Mesenchymal stem cell (in vitro differentiated cells and primary cell): Measurements from ENCODE around the gene SPATA6L.

Experiments used
- DNase-seq: peaks from one replicate; pipeline ENCODE4 v3.0.0-alpha.2; 2013
- H2AFZ ChIP-seq: one replicate; pipeline ENCODE4 v1.6.1; 2013; ENCODE audit warnings: low read depth, mild to moderate bottlenecking, control low read depth, inconsistent platforms, low read length, moderate library complexity
- H2AK5ac ChIP-seq: 2 replicates; pipeline ENCODE4 v1.6.1; 2013; ENCODE audit warnings: low read length, moderate library complexity, mild to moderate bottlenecking, inconsistent platforms; ENCODE audit not compliant: severe bottlenecking
- H2BK120ac ChIP-seq: one replicate; pipeline ENCODE4 v1.6.1; 2013; ENCODE audit warnings: low read depth, mild to moderate bottlenecking, inconsistent platforms, low read length, moderate library complexity
- H2BK12ac ChIP-seq, 2 experiments: one replicate each; pipeline ENCODE4 v1.6.1; 2013; ENCODE audit warnings: inconsistent platforms in 2 of 2, low read length in 2 of 2, mild to moderate bottlenecking in 2 of 2, moderate library complexity in 2 of 2, control low read depth in 1 of 2
- H2BK15ac ChIP-seq: one replicate; pipeline ENCODE4 v1.6.1; 2013; ENCODE audit warnings: mild to moderate bottlenecking, low read depth, inconsistent platforms; ENCODE audit not compliant: poor library complexity, severe bottlenecking
- H2BK5ac ChIP-seq: 2 replicates; pipeline ENCODE4 v1.6.1; 2013; ENCODE audit warnings: low read depth, mild to moderate bottlenecking, low read length, control low read depth, inconsistent platforms; ENCODE audit not compliant: poor library complexity, severe bottlenecking
- H3K14ac ChIP-seq, 2 experiments: one replicate each; pipeline ENCODE4 v1.6.1; 2013; ENCODE audit warnings: inconsistent platforms in 2 of 2, low read length in 2 of 2, control low read depth in 1 of 2, mild to moderate bottlenecking in 1 of 2, moderate library complexity in 1 of 2
- H3K18ac ChIP-seq, 2 experiments: one replicate each; pipeline ENCODE4 v1.6.1; 2013; ENCODE audit warnings: inconsistent platforms in 2 of 2, low read length in 2 of 2, control low read depth in 1 of 2, low read depth in 1 of 2, mild to moderate bottlenecking in 1 of 2
- H3K23ac ChIP-seq, 2 experiments: one replicate each; pipeline ENCODE4 v1.6.1; 2013; ENCODE audit warnings: inconsistent platforms in 2 of 2, low read length in 2 of 2, mild to moderate bottlenecking in 2 of 2, moderate library complexity in 2 of 2, control low read depth in 1 of 2
- H3K27ac ChIP-seq: 2 replicates; pipeline ENCODE4 v1.5.1; 2013; ENCODE audit warnings: mild to moderate bottlenecking, moderate library complexity, low read length, control low read depth, inconsistent platforms; ENCODE audit not compliant: poor library complexity, severe bottlenecking
- H3K27me3 ChIP-seq, 2 experiments: 2 replicates each; pipeline versions ENCODE4 v1.6.1 to v1.7.0; 2013; ENCODE audit warnings: low read length in 2 of 2, mild to moderate bottlenecking in 2 of 2, moderate library complexity in 2 of 2, control low read depth in 1 of 2, inconsistent platforms in 1 of 2; ENCODE audit not compliant: control insufficient read depth in 1 of 2, insufficient read depth in 1 of 2
- H3K36me3 ChIP-seq, 2 experiments: 2 replicates each; pipeline versions ENCODE4 v1.6.1 to v1.7.0; 2013; ENCODE audit warnings: low read length in 2 of 2, control low read depth in 1 of 2, inconsistent platforms in 1 of 2, low read depth in 1 of 2, mild to moderate bottlenecking in 1 of 2; ENCODE audit not compliant: insufficient read depth in 2 of 2, control insufficient read depth in 1 of 2
- H3K4ac ChIP-seq, 2 experiments: one replicate each; pipeline ENCODE4 v1.6.1; 2013; ENCODE audit warnings: inconsistent platforms in 2 of 2, low read length in 2 of 2, mild to moderate bottlenecking in 2 of 2, moderate library complexity in 2 of 2, control low read depth in 1 of 2, low read depth in 1 of 2
- H3K4me1 ChIP-seq: 2 replicates; pipeline ENCODE4 v1.6.1; 2013; ENCODE audit warnings: low read depth, low read length, control low read depth; ENCODE audit not compliant: control insufficient read depth, insufficient read depth
- H3K4me2 ChIP-seq: 2 replicates; pipeline ENCODE4 v1.6.1; 2013; ENCODE audit warnings: low read length, mild to moderate bottlenecking, inconsistent platforms; ENCODE audit not compliant: poor library complexity, severe bottlenecking
- H3K4me3 ChIP-seq, 2 experiments: 2 replicates each; pipeline versions ENCODE4 v1.5.1 to v1.7.0; 2013; ENCODE audit warnings: low read length in 2 of 2, mild to moderate bottlenecking in 2 of 2, control low read depth in 1 of 2, low read depth in 1 of 2; ENCODE audit not compliant: insufficient read depth in 1 of 2
- H3K79me1 ChIP-seq: replicated peaks from 2 replicates; pipeline ENCODE4 v1.6.1; 2013; ENCODE audit warnings: mild to moderate bottlenecking, control low read depth, low read length, inconsistent platforms; ENCODE audit not compliant: poor library complexity, severe bottlenecking
- H3K9ac ChIP-seq: 2 replicates; pipeline ENCODE4 v1.7.0; 2013; ENCODE audit warnings: mild to moderate bottlenecking, low read length, moderate library complexity
- H3K9me3 ChIP-seq: 2 replicates; pipeline ENCODE4 v1.7.0; 2013; ENCODE audit warnings: mild to moderate bottlenecking, low read length; ENCODE audit not compliant: control insufficient read depth
- H4K8ac ChIP-seq: one replicate; pipeline ENCODE4 v1.6.1; 2013; ENCODE audit warnings: inconsistent platforms, mild to moderate bottlenecking, low read length, moderate library complexity
- H4K91ac ChIP-seq: one replicate; pipeline ENCODE4 v1.6.1; 2013; ENCODE audit warnings: mild to moderate bottlenecking, low read length, inconsistent platforms
- WGBS: methylation state at CpG from one replicate; pipeline ENCODE4 v1.1.7; 2013; ENCODE audit warnings: mixed read lengths; 5-methylcytosine and 5-hydroxymethylcytosine counted together

SPATA6L gene

GRCh38 chr9:4572184-4572826 lies 94.0 kb downstream of the SPATA6L start:
- Histone ChIP-seq H3K4me1 (no peaks in the 10 kb centered on the region), H3K27me3 (no peaks in the 10 kb centered on the region), H2BK120ac (no peak overlapping the region), H2BK15ac (no peak overlapping the region), H3K4me3 (no peak overlapping the region), H3K4me2 (no peak overlapping the region), H3K18ac (no peak overlapping the region), H2AK5ac (no peak overlapping the region), H3K79me1 (no peaks in the 10 kb centered on the region), H2AFZ (no peak overlapping the region), H3K27ac (no peak overlapping the region), H3K9me3 (no peaks in the 10 kb centered on the region), H3K14ac (no peak overlapping the region), H2BK12ac (no peak overlapping the region), H4K91ac (no peak overlapping the region), H3K4ac (no peak overlapping the region), H2BK5ac (no peak overlapping the region), H3K36me3 (peaks cover 21 to 89% of the 10 kb centered on the region in 2 experiments), H3K23ac (no peak overlapping the region), H4K8ac (no peak overlapping the region), H3K9ac (no peak overlapping the region)
- WGBS = 76% methylated on average over 5 of the region's 5 CpGs
- DNase-seq = no peak

DNA sequence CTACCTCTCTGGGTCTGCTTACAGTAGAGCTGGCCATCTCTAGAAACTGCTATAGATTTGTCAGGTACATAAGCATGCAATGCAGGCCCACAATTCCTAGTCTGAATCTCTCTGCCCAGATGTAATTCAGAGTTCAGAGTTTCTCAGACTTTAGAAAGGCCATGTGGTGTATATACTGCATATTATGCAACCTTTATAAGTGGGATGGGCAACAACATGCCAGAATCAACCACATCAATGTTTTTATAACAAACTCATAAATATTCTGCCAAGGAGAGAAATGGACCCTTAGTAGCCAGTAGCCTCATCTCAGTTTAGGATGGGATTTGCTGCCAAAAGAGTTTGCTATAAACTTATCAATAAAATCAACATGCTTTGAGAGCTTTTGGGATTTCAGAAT lies 97.2 kb downstream of the SPATA6L start:
- no peak overlapping the region for H3K4ac ChIP-seq
- H2BK15ac ChIP-seq = no peak overlapping the region
- H3K23ac ChIP-seq = no peak overlapping the region
- H2BK12ac ChIP-seq = no peak overlapping the region
- H3K9me3 ChIP-seq = no peaks in the 10 kb centered on the region
- H3K18ac ChIP-seq = no peak overlapping the region
- H3K27me3 ChIP-seq = no peaks in the 10 kb centered on the region
- no peak for DNase-seq
- H2AK5ac ChIP-seq = no peak overlapping the region
- H2BK120ac ChIP-seq = no peak overlapping the region
- H3K27ac ChIP-seq = no peak overlapping the region
- no peak overlapping the region for H4K91ac ChIP-seq
- H2BK5ac ChIP-seq = no peak overlapping the region
- H3K4me3 ChIP-seq = no peak overlapping the region
- no peaks in the 10 kb centered on the region for H3K4me1 ChIP-seq
- H2AFZ ChIP-seq = no peak overlapping the region
- no peak overlapping the region for H3K14ac ChIP-seq
- no peak overlapping the region for H3K9ac ChIP-seq
- peaks cover 7 to 87% of the 10 kb centered on the region in 2 experiments for H3K36me3 ChIP-seq
- H3K4me2 ChIP-seq = no peak overlapping the region
- no peak overlapping the region for H4K8ac ChIP-seq
- H3K79me1 ChIP-seq = no peaks in the 10 kb centered on the region

GRCh38 chr9:4567601-4568000 lies 98.7 kb downstream of the SPATA6L start:
- H3K9me3 ChIP-seq = no peaks in the 10 kb centered on the region
- H3K14ac ChIP-seq = no peak overlapping the region
- H3K79me1 ChIP-seq = no peaks in the 10 kb centered on the region
- no peak overlapping the region for H2BK15ac ChIP-seq
- WGBS = 75% methylated on average over 8 of the region's 8 CpGs
- no peak overlapping the region for H2BK5ac ChIP-seq
- no peak overlapping the region for H2BK120ac ChIP-seq
- no peaks in the 10 kb centered on the region for H3K4me1 ChIP-seq
- no peak overlapping the region for H3K18ac ChIP-seq
- no peak overlapping the region for H3K4me2 ChIP-seq
- H2AK5ac ChIP-seq = no peak overlapping the region
- H3K23ac ChIP-seq = no peak overlapping the region
- no peak overlapping the region for H3K27ac ChIP-seq
- H4K91ac ChIP-seq = no peak overlapping the region
- no peak for DNase-seq
- peaks cover 8 to 83% of the 10 kb centered on the region in 2 experiments for H3K36me3 ChIP-seq
- no peak overlapping the region for H4K8ac ChIP-seq
- H3K9ac ChIP-seq = no peak overlapping the region
- no peak overlapping the region for H2BK12ac ChIP-seq
- H3K27me3 ChIP-seq = no peaks in the 10 kb centered on the region
- no peak overlapping the region for H3K4me3 ChIP-seq
- H2AFZ ChIP-seq = no peak overlapping the region
- H3K4ac ChIP-seq = no peak overlapping the region

- Histone ChIP-seq H2BK12ac (no peak overlapping the region), H3K9me3 (no peaks in the 10 kb centered on the region), H2BK5ac (no peak overlapping the region), H3K18ac (no peak overlapping the region), H2BK15ac (no peak overlapping the region), H3K14ac (no peak overlapping the region), H3K4ac (no peak overlapping the region), H2AFZ (no peak overlapping the region), H3K9ac (no peak overlapping the region), H3K36me3 (peaks cover 8 to 75% of the 10 kb centered on the region in 2 experiments), H3K27ac (no peak overlapping the region), H3K27me3 (no peaks in the 10 kb centered on the region), H2BK120ac (no peak overlapping the region), H3K23ac (no peak overlapping the region), H2AK5ac (no peak overlapping the region), H4K8ac (no peak overlapping the region), H3K4me1 (no peaks in the 10 kb centered on the region), H3K4me3 (no peak overlapping the region), H3K79me1 (no peaks in the 10 kb centered on the region), H3K4me2 (no peak overlapping the region), H4K91ac (no peak overlapping the region)
- no peak for DNase-seq
- no CpG with 5 or more reads among the region's 2 CpGs for WGBS
Observed at GRCh38 chr9:4566806-4567205, 99.5 kb downstream of the SPATA6L start.
